ENCODE results near the gene ERCC4. TPM values are rescaled to one million over a fixed set of nuclear protein-coding genes. Genes with fewer than 3 reads are reported as not detected.
A peak's percentile ranks its signal among the peaks of the same experiment; 100 is the strongest.

The ERCC4 gene
- total RNA-seq, 1 donor from 2014 or later, result 16.4 TPM

- DNase-seq (ENCODE audit: low spot score in 2 of 2, unreplicated experiment in 2 of 2), result no peak
- TF ChIP-seq CTCF (IDR thresholded peaks at IDR 0.05; ENCODE audit: unreplicated experiment), result no peak
- no peaks in the 10 kb centered on the region for H3K36me3 Mint-ChIP-seq
- H3K4me3 Mint-ChIP-seq, result no peak overlapping the region
- peaks cover 7% of the 10 kb centered on the region for H3K27me3 Mint-ChIP-seq (ENCODE audit: low read depth)
- no peak overlapping the region for H3K27ac Mint-ChIP-seq
- H3K9me3 Mint-ChIP-seq, result peaks cover 3% of the 10 kb centered on the region
- H3K4me1 Mint-ChIP-seq, result peaks cover 38% of the 10 kb centered on the region
Measured at GRCh38 chr16:13958474-13958873, 38.5 kb downstream of the ERCC4 start.

- H3K4me3 Mint-ChIP-seq, result no peak overlapping the region
- no peak for DNase-seq (ENCODE audit: low spot score in 2 of 2, unreplicated experiment in 2 of 2)
- H3K9me3 Mint-ChIP-seq, result peaks cover 5% of the 10 kb centered on the region
- no peaks in the 10 kb centered on the region for H3K36me3 Mint-ChIP-seq
- H3K27me3 Mint-ChIP-seq (ENCODE audit: low read depth), result peaks cover 14% of the 10 kb centered on the region
- H3K27ac Mint-ChIP-seq, result no peak overlapping the region
- no peak for TF ChIP-seq CTCF (IDR thresholded peaks at IDR 0.05; ENCODE audit: unreplicated experiment)
- H3K4me1 Mint-ChIP-seq, result peaks cover 38% of the 10 kb centered on the region
Measured at GRCh38 chr16:13959626-13960025, 39.7 kb downstream of the ERCC4 start.

- Mint-ChIP-seq H3K4me3 (no peak overlapping the region), H3K27me3 (ENCODE audit: low read depth) (peaks cover 27% of the 10 kb centered on the region), H3K27ac (peak overlapping the region; percentile 88), H3K36me3 (no peaks in the 10 kb centered on the region), H3K9me3 (peaks cover 5% of the 10 kb centered on the region), H3K4me1 (peaks cover 32% of the 10 kb centered on the region)
- TF ChIP-seq CTCF (IDR thresholded peaks at IDR 0.05; ENCODE audit: unreplicated experiment), result no peak
- no peak for DNase-seq (ENCODE audit: low spot score in 2 of 2, unreplicated experiment in 2 of 2)
Measured at GRCh38 chr16:13961099-13961811, 41.3 kb downstream of the ERCC4 start.

- Mint-ChIP-seq H3K4me3 (no peak overlapping the region), H3K36me3 (no peaks in the 10 kb centered on the region), H3K27me3 (ENCODE audit: low read depth) (peaks cover 30% of the 10 kb centered on the region)
Measured at GRCh38 chr16:13962232-13962631, 42.3 kb downstream of the ERCC4 start.

GRCh38 chr16:13968835-13969234, 48.9 kb downstream of the ERCC4 start:
- Mint-ChIP-seq H3K27me3 (ENCODE audit: low read depth) (peaks cover 25% of the 10 kb centered on the region), H3K9me3 (peaks cover 12% of the 10 kb centered on the region), H3K4me1 (no peaks in the 10 kb centered on the region), H3K36me3 (no peaks in the 10 kb centered on the region), H3K4me3 (no peak overlapping the region), H3K27ac (no peak overlapping the region)
- no peak for TF ChIP-seq CTCF (IDR thresholded peaks at IDR 0.05; ENCODE audit: unreplicated experiment)
- DNase-seq (ENCODE audit: low spot score in 2 of 2, unreplicated experiment in 2 of 2), result no peak

More at GRCh38 chr16:13962232-13962631, 42.3 kb downstream of the ERCC4 start:
- no peak for TF ChIP-seq CTCF (IDR thresholded peaks at IDR 0.05; ENCODE audit: unreplicated experiment)
- Mint-ChIP-seq H3K27ac (no peak overlapping the region), H3K4me1 (peaks cover 22% of the 10 kb centered on the region), H3K9me3 (peaks cover 9% of the 10 kb centered on the region)
- no peak for DNase-seq (ENCODE audit: low spot score in 2 of 2, unreplicated experiment in 2 of 2)

Data from mesothelial cell of epicardium (in vitro differentiated cells).